Kidney (tissue), 14 donors: Measurements from ENCODE around the gene CYTL1. TPM values are rescaled to one million over a fixed set of nuclear protein-coding genes. Genes with fewer than 3 reads are reported as not detected.

ENCODE experiments used
- DNase-seq, 5 donors: peaks; one replicate each; pipeline ENCODE4 v3.0.0-alpha.2; 2013 to 2020
- FAIRE-seq: peaks from 2 replicates; lab custom pipeline; 2012; peaks lifted over from hg19 to GRCh38; lab: Jason Lieb, UNC
- H3K27ac ChIP-seq, 2 donors: one replicate each; pipeline ENCODE4 v1.7.0; 2013; ENCODE audit warnings: low read depth in 2 of 2, low read length in 2 of 2, inconsistent platforms in 1 of 2
- H3K27me3 ChIP-seq: one replicate; pipeline ENCODE4 v1.7.1; 2013; ENCODE audit warnings: low read length, inconsistent platforms; ENCODE audit not compliant: control insufficient read depth, insufficient read depth
- H3K36me3 ChIP-seq, 3 donors: one replicate each; pipeline versions ENCODE4 v1.7.0 to v1.7.1; 2013; ENCODE audit warnings: low read length in 3 of 3, control low read depth in 1 of 3, inconsistent platforms in 1 of 3; ENCODE audit not compliant: insufficient read depth in 3 of 3, control insufficient read depth in 2 of 3
- H3K4me1 ChIP-seq, 3 donors: one replicate each; pipeline versions ENCODE4 v1.7.0 to v1.7.1; 2013; ENCODE audit warnings: low read length in 3 of 3, inconsistent platforms in 1 of 3, low read depth in 1 of 3; ENCODE audit not compliant: control insufficient read depth in 2 of 3, insufficient read depth in 2 of 3
- H3K4me3 ChIP-seq, 3 donors: one replicate each; pipeline versions ENCODE4 v1.7.0 to v1.8.1; 2013; ENCODE audit warnings: low read length in 3 of 3, control low read depth in 1 of 3, inconsistent platforms in 1 of 3
- H3K9ac ChIP-seq, 3 donors: one replicate each; pipeline versions ENCODE4 v1.7.0 to v1.7.1; 2013; ENCODE audit warnings: low read length in 3 of 3, control low read depth in 1 of 3, inconsistent platforms in 1 of 3
- H3K9me3 ChIP-seq, 3 donors: one replicate each; pipeline versions ENCODE4 v1.7.0 to v1.7.1; 2013; ENCODE audit warnings: low read length in 3 of 3, control low read depth in 1 of 3, inconsistent platforms in 1 of 3; ENCODE audit not compliant: control insufficient read depth in 2 of 3, insufficient read depth in 1 of 3
- intact Hi-C: fragments of 100-400 bp; cut with DNase I; formaldehyde crosslinking; loops from one replicate; pipeline ENCODE4 v1.11.1; 2022
- polyA plus RNA-seq: library from polyadenylated mRNA; stranded (reverse); fragments of 350-450 nt; fragmentation: Illumina TruSeq; extraction: RNeasy Lipid Tissue Mini Kit (QIAGEN cat#74804); gene quantifications from one replicate; pipeline ENCODE4 v1.2.3, GENCODE V29; 2014; ENCODE audit warnings: low read depth, low replicate concordance; ENCODE audit not compliant: insufficient read depth
- total RNA-seq: library from RNA; stranded (reverse); fragmentation: NEBNext Ultra II Directional; extraction: Animal tissue kit (Norgen Biotek cat#: 25700); gene quantifications from one replicate; pipeline ENCODE4 v1.2.1, GENCODE V29; 2021
- TF ChIP-seq, protein P1 (sequence below): IDR thresholded peaks from 3 replicates; pipeline ENCODE4 v1.5.1; 2012; ENCODE audit warnings: mild to moderate bottlenecking, moderate library complexity, borderline replicate concordance; ENCODE audit not compliant: insufficient read depth; ENCODE audit errors: extremely low read depth
- donor health status: control.
- donor health status: control.
- donor health status: control.
- donor health status: control.
- donor health status: control.
- donor health status: DM: yes; HTN: yes; CAD: no.
- donor health status: Normal renal cell carcinoma (clear cell type).

Gene CYTL1
- total and polyA plus RNA-seq, 2 donors from 2014 or later = 1.7 TPM; not detected in 1

DNA sequence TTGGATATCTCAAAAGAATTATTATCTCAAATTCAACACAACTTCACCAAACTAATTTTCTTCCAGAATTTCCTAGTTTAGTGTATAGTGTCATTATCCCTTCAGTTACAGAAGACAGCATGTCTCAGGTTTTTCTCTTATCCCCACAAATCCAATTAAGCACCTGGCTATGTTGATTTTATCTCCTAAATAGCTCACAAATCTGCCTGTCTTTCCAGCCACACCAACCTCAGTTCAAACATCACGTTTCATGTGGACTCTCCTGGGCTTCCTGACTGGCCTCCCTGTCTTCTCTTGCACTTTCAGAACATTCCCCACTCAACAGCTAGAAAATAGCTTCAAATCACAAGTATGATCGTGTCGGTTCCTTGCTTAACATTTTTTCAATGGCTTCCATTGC, 46.8 kb upstream of the CYTL1 start:
- DNase-seq (no peak), FAIRE-seq (no peak)
- Histone ChIP-seq H3K4me1 (peaks cover 0 to 16% (median 4%) of the 10 kb centered on the region in 3 donors), H3K9ac (no peak overlapping the region), H3K4me3 (no peak overlapping the region), H3K27me3 (no peaks in the 10 kb centered on the region), H3K36me3 (no peaks in the 10 kb centered on the region), H3K9me3 (no peaks in the 10 kb centered on the region), H3K27ac (no peak overlapping the region)
- TF ChIP-seq, protein P1, sequence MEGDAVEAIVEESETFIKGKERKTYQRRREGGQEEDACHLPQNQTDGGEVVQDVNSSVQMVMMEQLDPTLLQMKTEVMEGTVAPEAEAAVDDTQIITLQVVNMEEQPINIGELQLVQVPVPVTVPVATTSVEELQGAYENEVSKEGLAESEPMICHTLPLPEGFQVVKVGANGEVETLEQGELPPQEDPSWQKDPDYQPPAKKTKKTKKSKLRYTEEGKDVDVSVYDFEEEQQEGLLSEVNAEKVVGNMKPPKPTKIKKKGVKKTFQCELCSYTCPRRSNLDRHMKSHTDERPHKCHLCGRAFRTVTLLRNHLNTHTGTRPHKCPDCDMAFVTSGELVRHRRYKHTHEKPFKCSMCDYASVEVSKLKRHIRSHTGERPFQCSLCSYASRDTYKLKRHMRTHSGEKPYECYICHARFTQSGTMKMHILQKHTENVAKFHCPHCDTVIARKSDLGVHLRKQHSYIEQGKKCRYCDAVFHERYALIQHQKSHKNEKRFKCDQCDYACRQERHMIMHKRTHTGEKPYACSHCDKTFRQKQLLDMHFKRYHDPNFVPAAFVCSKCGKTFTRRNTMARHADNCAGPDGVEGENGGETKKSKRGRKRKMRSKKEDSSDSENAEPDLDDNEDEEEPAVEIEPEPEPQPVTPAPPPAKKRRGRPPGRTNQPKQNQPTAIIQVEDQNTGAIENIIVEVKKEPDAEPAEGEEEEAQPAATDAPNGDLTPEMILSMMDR = no peak
- intact Hi-C loops = no loop called here

- DNase-seq = no peak
- no peaks in the 10 kb centered on the region for H3K9me3 ChIP-seq
- H3K9ac ChIP-seq = no peak overlapping the region
- FAIRE-seq = no peak
- intact Hi-C loops = no loop called here
- peaks cover 0 to 23% (median 17%) of the 10 kb centered on the region in 3 donors for H3K4me1 ChIP-seq
- no peaks in the 10 kb centered on the region for H3K36me3 ChIP-seq
- H3K4me3 ChIP-seq = no peak overlapping the region
- peak overlapping the region in 1 of 2 donors; percentile 17 for H3K27ac ChIP-seq
- TF ChIP-seq, protein P1 = no peak
- peaks cover 3% of the 10 kb centered on the region for H3K27me3 ChIP-seq
Observed at GRCh38 chr4:5055411-5055810, 36.2 kb upstream of the CYTL1 start.

DNA sequence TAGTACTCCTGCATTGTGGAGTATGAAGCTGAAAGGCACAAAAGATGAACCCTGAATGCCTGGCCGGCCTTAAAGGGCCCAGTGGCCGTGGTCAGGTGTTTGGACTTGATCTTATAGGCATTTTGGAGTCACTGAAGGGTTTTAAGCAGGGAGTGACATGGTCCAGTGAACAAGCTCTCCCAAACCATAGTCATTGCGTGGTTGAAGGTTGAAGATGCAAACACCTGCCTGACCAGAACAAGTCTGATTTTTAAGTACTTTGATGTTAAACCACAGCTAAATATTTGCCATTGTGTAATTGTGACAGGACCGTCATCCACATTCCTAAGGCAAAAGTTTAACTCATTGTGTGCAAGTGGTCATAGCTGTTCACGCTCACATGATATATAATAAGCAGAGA, 35.3 kb upstream of the CYTL1 start:
- Histone ChIP-seq H3K9ac (no peak overlapping the region), H3K27ac (peak overlapping the region in 1 of 2 donors; percentile 12), H3K4me3 (no peak overlapping the region), H3K27me3 (peaks cover 3% of the 10 kb centered on the region), H3K9me3 (no peaks in the 10 kb centered on the region), H3K4me1 (peaks cover 0 to 26% (median 17%) of the 10 kb centered on the region in 3 donors), H3K36me3 (no peaks in the 10 kb centered on the region)
- TF ChIP-seq, protein P1 = no peak
- FAIRE-seq = no peak
- no peak for DNase-seq
- intact Hi-C loops = no loop called here
